Fibroblast of the aortic adventitia (primary cell): Measurements from ENCODE around the gene PRDM11. TPM values are rescaled to one million over a fixed set of nuclear protein-coding genes. Genes with fewer than 3 reads are reported as not detected.

Experiments
- DNase-seq: peaks from one replicate; pipeline ENCODE4 v3.0.0-alpha.2; 2010; ENCODE audit warnings: low read depth
- H3K4me3 ChIP-seq: 2 replicates; pipeline ENCODE4 v1.5.1; 2011; ENCODE audit warnings: low read depth, mild to moderate bottlenecking, control low read depth, low read length, moderate library complexity
- CTCF ChIP-seq: IDR thresholded peaks from 2 replicates; pipeline ENCODE4 v1.5.1; 2011; ENCODE audit warnings: mild to moderate bottlenecking, low read length, control low read depth, inconsistent platforms; ENCODE audit not compliant: insufficient read depth
- total RNA-seq: library from RNA; depleted of rRNA; stranded (reverse); fragments of >200 nt; gene quantifications from 2 replicates; pipeline ENCODE4 v1.2.3, GENCODE V29; 2012; ENCODE audit warnings: low replicate concordance

The PRDM11 gene
- total RNA-seq, 1 donor, result 5.3 TPM

DNA sequence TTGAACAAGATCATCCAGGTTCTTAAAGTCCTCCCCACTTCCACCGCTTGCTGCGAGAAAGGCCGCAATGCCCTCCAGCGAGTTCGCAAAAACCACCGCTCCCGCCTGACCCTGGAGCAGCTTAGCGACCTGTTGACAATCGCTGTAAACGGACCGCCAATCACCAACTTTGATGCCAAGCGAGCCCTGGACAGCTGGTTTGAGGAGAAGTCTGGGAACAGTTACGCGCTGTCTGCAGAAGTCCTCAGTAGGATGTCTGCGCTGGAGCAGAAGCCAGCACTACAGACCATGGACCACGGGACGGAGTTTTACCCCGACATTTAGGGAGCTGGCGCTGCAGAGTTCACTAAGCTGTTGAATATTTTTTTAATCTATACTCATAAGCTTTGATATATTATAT is 81.4 kb downstream of the PRDM11 start:
- no peak for DNase-seq
- no peak for TF ChIP-seq CTCF
- H3K4me3 ChIP-seq, result no peak overlapping the region

DNA sequence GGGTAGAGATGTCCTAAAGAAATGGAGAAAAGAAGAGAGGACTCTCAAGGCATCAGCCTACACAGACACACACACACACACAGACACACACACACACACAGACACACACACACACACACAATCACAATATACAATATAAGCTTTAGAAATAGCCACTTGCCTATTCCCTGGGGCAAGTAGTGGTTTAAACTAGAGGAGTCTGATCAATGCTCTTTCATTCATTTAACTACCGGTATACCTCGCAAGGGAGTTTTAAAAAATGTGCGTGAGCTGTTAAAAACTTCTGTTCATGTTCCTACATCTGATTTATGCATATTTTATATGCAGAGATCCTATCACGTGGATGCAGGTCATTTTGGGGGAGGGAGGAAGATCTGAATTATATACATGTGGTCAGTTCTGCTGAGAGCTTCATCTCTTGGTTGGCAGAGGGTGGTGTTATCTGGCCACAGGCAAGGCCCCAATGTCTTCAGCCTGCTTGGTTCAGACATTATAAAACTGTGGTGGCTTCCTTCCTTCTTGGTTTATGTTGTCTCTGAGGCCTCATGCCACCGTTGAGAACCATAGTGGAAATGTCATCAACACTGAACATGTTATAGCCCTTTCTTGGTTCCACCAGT is 83.1 kb downstream of the PRDM11 start:
- no peak for DNase-seq
- no peak overlapping the region for H3K4me3 ChIP-seq
- no peak for TF ChIP-seq CTCF

DNA sequence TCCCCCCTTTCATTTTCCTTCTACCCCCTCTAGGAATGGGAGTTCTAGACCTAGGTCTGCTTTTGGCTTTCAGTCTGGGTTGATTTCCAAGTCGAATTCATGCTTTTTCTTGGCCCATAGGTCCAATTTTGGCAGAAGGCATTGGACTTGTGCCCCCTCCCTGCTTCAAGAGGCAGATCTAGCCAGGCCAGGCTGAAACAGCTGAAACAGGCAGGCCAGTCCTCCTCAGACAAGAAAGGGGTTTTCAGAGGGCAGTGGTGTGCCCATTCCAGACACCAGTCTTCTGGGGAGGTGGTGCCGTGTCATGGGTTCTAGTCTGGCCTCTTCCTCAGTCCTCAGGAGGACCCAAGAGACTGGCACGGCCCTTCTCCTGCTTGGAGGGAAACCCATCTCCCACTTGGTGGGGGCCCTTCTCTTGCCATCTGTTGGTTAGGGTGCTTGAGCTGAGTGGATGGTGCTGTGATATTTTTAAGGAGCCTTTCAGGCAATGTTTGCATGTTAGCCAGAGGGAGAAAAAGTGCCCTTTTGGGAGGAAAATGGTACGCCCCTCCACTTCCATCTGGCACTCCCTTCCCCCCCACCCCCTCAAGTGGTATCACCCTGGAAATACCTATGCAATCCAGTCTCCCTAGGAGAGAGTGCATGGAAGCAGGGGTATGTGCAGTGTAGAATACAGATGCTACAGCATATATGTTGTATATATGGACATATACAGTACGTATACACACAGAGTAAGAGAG is 86.1 kb downstream of the PRDM11 start:
- DNase-seq, result no peak
- TF ChIP-seq CTCF, result peak; percentile 0
- no peak overlapping the region for H3K4me3 ChIP-seq

DNA sequence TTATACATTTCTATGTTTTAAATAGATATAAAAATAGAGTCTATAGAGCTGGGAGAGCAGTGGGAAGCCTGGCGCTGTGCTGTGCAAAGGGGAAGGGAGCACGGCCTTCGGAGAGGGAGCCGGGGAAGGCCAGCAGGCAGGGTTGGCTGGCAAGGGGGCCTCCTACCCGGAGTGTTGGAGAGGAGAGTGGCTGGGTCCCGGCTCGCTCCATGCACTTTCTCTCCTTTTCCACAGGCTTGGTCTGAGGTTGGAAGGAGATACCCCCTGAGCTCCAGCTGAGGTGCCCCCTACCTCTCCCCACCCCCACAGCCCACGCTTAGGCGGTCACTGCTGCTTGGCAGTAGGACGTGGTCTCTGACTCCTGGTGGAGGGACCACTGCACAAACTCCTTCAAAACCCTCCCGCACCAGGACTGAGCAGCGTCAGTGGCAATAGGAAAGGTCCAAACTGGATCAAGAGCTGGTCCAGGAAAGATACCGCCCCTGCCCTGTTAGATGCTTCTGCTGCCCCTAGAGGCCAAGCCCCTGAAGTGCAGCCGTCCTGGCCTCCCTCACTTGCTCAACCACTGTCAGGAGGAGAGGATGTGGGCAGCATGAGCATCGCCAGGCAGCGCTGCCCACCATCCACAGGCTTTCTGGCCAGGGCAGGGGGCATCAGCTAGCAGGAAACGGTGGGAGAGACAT is 86.8 kb downstream of the PRDM11 start:
- TF ChIP-seq CTCF, result peak; percentile 92
- DNase-seq, result peak; percentile 50

GRCh38 chr11:45233804-45234170 is 87.3 kb downstream of the PRDM11 start:
- no peak overlapping the region for H3K4me3 ChIP-seq
- no peak for TF ChIP-seq CTCF
- DNase-seq, result no peak

More for the DNA sequence above, 86.8 kb downstream of the PRDM11 start:
- H3K4me3 ChIP-seq, result no peak overlapping the region

DNA sequence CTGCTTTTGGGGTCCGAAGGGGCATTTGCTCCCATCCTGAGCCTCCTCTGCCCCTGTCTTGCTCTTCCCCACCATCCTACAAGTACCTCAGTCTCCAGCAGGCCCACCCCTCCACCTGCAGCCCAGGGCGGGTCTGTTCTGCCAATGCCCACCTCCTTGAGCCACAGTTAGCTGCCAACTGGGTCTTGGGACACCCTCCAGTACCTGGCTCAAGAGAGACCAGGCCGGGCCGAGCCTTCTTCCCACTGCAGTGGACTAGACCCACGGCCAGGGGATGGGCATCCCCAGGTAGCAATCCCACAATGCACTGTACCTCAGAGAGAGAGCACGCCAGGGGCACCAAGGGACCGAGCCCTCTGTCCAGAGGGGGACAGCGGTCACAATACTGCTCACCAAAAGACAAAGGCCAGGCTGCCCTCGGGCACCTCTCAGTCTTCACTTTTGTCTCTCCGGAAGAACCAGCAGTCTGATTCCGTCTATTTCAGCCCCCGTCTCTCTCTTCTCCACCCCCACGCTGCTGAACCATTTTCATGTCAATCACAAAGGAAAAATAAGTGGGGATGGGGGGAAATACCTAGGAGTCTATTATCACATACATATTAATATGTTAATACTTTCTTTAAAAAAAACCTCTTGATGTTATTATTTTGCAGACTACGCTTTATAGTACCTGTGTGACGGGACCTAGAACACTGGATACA is 88.0 kb downstream of the PRDM11 start:
- TF ChIP-seq CTCF, result no peak
- H3K4me3 ChIP-seq, result no peak overlapping the region
- DNase-seq, result no peak
